GM12878 (cell line): ENCODE data around the gene METTL16.

ENCODE experiments used
- CTCF ChIP-seq, 3 experiments: IDR thresholded peaks in 2 of 3; conservative IDR thresholded peaks in 1 of 3; 2 replicates each; pipeline ENCODE4 v1.5.1; 2011; ENCODE audit warnings: low read depth in 3 of 3, low read length in 3 of 3, mild to moderate bottlenecking in 3 of 3, control low read depth in 2 of 3, moderate library complexity in 2 of 3, inconsistent platforms in 1 of 3, mixed read lengths in 1 of 3; ENCODE audit not compliant: control insufficient read depth in 2 of 3, insufficient read depth in 1 of 3; ENCODE audit errors: extremely low read depth in 1 of 3
- EP300 ChIP-seq, 2 experiments: fragments of 150-350 bp in 1 of 2; IDR thresholded peaks; 2 replicates each; pipeline ENCODE4 v1.6.1; 2011 to 2012; ENCODE audit warnings: low read depth in 2 of 2, low read length in 2 of 2, borderline replicate concordance in 1 of 2, improper control_type of control experiment in 1 of 2, inconsistent platforms in 1 of 2; ENCODE audit not compliant: control insufficient read depth in 1 of 2
- ESRRA ChIP-seq: IDR thresholded peaks from 2 replicates; pipeline ENCODE4 v1.6.1; 2012; ENCODE audit warnings: mild to moderate bottlenecking, low read length, improper control_type of control experiment
- IRF3 ChIP-seq: fragments of 450-650 bp; IDR thresholded peaks from 2 replicates; pipeline ENCODE4 v1.6.1; 2014; ENCODE audit warnings: mild to moderate bottlenecking
- JUNB ChIP-seq: IDR thresholded peaks from 2 replicates; pipeline ENCODE4 v1.6.1; 2016; ENCODE audit warnings: antibody characterized with exemption, mild to moderate bottlenecking
- MXI1 ChIP-seq: fragments of 150-350 bp; IDR thresholded peaks from 2 replicates; pipeline ENCODE4 v1.6.1; 2011; ENCODE audit warnings: low read depth, mild to moderate bottlenecking, inconsistent platforms, low read length, improper control_type of control experiment
- POLR2A ChIP-seq: IDR thresholded peaks from 2 replicates; pipeline ENCODE4 v1.6.1; 2011; ENCODE audit warnings: low read depth, mild to moderate bottlenecking, low read length
- SKIL ChIP-seq: fragments of 450-650 bp; IDR thresholded peaks from 2 replicates; pipeline ENCODE4 v1.6.1; 2017; ENCODE audit warnings: mild to moderate bottlenecking, low read depth, inconsistent platforms; ENCODE audit not compliant: poor library complexity, severe bottlenecking
- SMC3 ChIP-seq: IDR thresholded peaks from 2 replicates; pipeline ENCODE4 v1.6.1; 2011; ENCODE audit warnings: low read length, improper control_type of control experiment, borderline replicate concordance
- SP1 ChIP-seq: IDR thresholded peaks from one replicate; pipeline ENCODE4 v1.6.1; 2011; ENCODE audit warnings: low read depth, low read length
- SREBF2 ChIP-seq: IDR thresholded peaks from 2 replicates; pipeline ENCODE4 v1.6.1; 2012; ENCODE audit warnings: mild to moderate bottlenecking, low read length
- ZNF274 ChIP-seq: IDR thresholded peaks from one replicate; pipeline ENCODE4 v1.8.0; 2011; ENCODE audit not compliant: insufficient read length, insufficient read depth

- TF ChIP-seq ZNF274 (no peak), CTCF (IDR thresholded peaks at IDR 0.05 in 2 of 3, conservative IDR thresholded peaks at IDR 0.05 in 1 of 3; ENCODE audit: control insufficient read depth in 2 of 3, extremely low read depth in 1 of 3, insufficient read depth in 1 of 3, low read depth in 3 of 3, low read length in 3 of 3) (no peak), SREBF2 (no peak), SMC3 (no peak), MXI1 (no peak), EP300 (IDR thresholded peaks at IDR 0.05; ENCODE audit: borderline replicate concordance in 1 of 2, control insufficient read depth in 1 of 2, low read depth in 2 of 2, low read length in 2 of 2) (no peak), SP1 (no peak), ESRRA (no peak), SKIL (no peak), POLR2A (no peak), JUNB (no peak), IRF3 (no peak)
Observed at GRCh38 chr17:2442166-2442565, 69.5 kb downstream of the METTL16 start.
